OCI-LY1 (cell line): Measurements from ENCODE around the gene PRPSAP2.

Experiments used
- EZH2 ChIP-seq: fragments of 200-600 bp; sonication (generic), shearing (Covaris generic); IDR thresholded peaks from 2 replicates; pipeline ENCODE4 v1.8.0; 2017; ENCODE audit warnings: borderline replicate concordance, mixed run types, mild to moderate bottlenecking, antibody characterized with exemption, low read length, moderate library complexity, mixed read lengths
- TF ChIP-seq, protein P1 (sequence below): fragments of 200-600 bp; sonication (generic), shearing (Covaris generic); IDR thresholded peaks from 2 replicates; pipeline ENCODE4 v1.5.1; 2017; ENCODE audit warnings: mild to moderate bottlenecking, antibody characterized with exemption, low read length, moderate library complexity, mixed read lengths

DNA sequence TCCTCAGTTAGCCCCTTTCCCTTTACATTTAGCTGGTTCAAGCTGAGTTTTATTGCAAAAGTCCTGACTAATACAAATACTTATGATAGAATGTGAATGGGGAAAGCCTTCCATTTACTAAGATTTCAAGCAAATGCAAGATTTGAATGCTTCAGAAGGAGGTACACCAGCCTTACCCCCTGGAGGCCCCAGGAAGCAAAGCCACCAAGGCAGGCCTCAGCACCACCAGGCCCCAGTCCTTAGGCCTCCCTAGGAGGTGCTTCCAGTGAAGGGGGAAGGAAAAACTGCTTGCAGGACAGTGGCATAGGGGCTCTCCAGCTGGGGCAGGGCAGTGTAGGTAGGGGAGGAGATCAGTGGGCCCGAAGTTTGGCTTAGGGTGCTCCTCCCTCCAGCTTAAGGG, 7.3 kb upstream of the PRPSAP2 start:
- TF ChIP-seq, protein P1, sequence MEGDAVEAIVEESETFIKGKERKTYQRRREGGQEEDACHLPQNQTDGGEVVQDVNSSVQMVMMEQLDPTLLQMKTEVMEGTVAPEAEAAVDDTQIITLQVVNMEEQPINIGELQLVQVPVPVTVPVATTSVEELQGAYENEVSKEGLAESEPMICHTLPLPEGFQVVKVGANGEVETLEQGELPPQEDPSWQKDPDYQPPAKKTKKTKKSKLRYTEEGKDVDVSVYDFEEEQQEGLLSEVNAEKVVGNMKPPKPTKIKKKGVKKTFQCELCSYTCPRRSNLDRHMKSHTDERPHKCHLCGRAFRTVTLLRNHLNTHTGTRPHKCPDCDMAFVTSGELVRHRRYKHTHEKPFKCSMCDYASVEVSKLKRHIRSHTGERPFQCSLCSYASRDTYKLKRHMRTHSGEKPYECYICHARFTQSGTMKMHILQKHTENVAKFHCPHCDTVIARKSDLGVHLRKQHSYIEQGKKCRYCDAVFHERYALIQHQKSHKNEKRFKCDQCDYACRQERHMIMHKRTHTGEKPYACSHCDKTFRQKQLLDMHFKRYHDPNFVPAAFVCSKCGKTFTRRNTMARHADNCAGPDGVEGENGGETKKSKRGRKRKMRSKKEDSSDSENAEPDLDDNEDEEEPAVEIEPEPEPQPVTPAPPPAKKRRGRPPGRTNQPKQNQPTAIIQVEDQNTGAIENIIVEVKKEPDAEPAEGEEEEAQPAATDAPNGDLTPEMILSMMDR = no peak
- TF ChIP-seq EZH2 = no peak
